Type B pancreatic cell (in vitro differentiated cells): Measurements from ENCODE around the gene SLX4IP. TPM values are rescaled to one million over a fixed set of nuclear protein-coding genes. Genes with fewer than 3 reads are reported as not detected.

ENCODE experiments used
- DNase-seq: peaks from one replicate; pipeline ENCODE4 v3.0.0; 2021; ENCODE audit warnings: mixed read lengths; ENCODE audit not compliant: unreplicated experiment; ENCODE audit errors: extremely low spot score
- H3K27ac Mint-ChIP-seq: 2 replicates; pipeline ENCODE4 v1.8.0; 2021; ENCODE audit warnings: mild to moderate bottlenecking, mixed read lengths
- H3K27me3 Mint-ChIP-seq: 2 replicates; pipeline ENCODE4 v1.8.0; 2021; ENCODE audit warnings: mixed read lengths
- H3K36me3 Mint-ChIP-seq: 2 replicates; pipeline ENCODE4 v1.8.0; 2021; ENCODE audit warnings: mixed read lengths
- H3K4me1 Mint-ChIP-seq: one replicate; pipeline ENCODE4 v1.8.0; 2021; ENCODE audit warnings: mixed read lengths; ENCODE audit not compliant: unreplicated experiment
- H3K4me3 Mint-ChIP-seq: 2 replicates; pipeline ENCODE4 v1.8.0; 2021; ENCODE audit warnings: mild to moderate bottlenecking, mixed read lengths
- H3K9me3 Mint-ChIP-seq: 2 replicates; pipeline ENCODE4 v1.8.0; 2021; ENCODE audit warnings: mixed read lengths
- CTCF ChIP-seq: fragments of 200-600 bp; sonication (generic); conservative IDR thresholded peaks from 2 replicates; pipeline ENCODE4 v1.5.0; 2021; ENCODE audit warnings: antibody characterized with exemption, mild to moderate bottlenecking
- total RNA-seq: library from RNA; stranded (reverse); gene quantifications from 2 replicates; pipeline ENCODE4 v1.2.1, GENCODE V29; 2021; ENCODE audit warnings: low replicate concordance

SLX4IP gene
- total RNA-seq, 1 donor from 2014 or later = 8.5 TPM

GRCh38 chr20:10626896-10627295 lies 191.8 kb downstream of the SLX4IP start:
- peaks cover 46% of the 10 kb centered on the region for H3K4me1 Mint-ChIP-seq
- peaks cover 14% of the 10 kb centered on the region for H3K36me3 Mint-ChIP-seq
- peaks cover 4% of the 10 kb centered on the region for H3K9me3 Mint-ChIP-seq
- no peak for TF ChIP-seq CTCF
- H3K4me3 Mint-ChIP-seq = no peak overlapping the region
- H3K27ac Mint-ChIP-seq = no peak overlapping the region
- DNase-seq = no peak
- no peaks in the 10 kb centered on the region for H3K27me3 Mint-ChIP-seq

- no peak for TF ChIP-seq CTCF
- H3K36me3 Mint-ChIP-seq = peaks cover 6% of the 10 kb centered on the region
- H3K4me3 Mint-ChIP-seq = peak overlapping the region; percentile 68
- peaks cover 60% of the 10 kb centered on the region for H3K4me1 Mint-ChIP-seq
- H3K27me3 Mint-ChIP-seq = no peaks in the 10 kb centered on the region
- H3K27ac Mint-ChIP-seq = peak overlapping the region; percentile 86
- no peak for DNase-seq
- no peaks in the 10 kb centered on the region for H3K9me3 Mint-ChIP-seq
Measured at GRCh38 chr20:10629946-10630650, 195.0 kb downstream of the SLX4IP start.

GRCh38 chr20:10631126-10631525 lies 196.0 kb downstream of the SLX4IP start:
- Mint-ChIP-seq H3K4me3 (no peak overlapping the region), H3K36me3 (no peaks in the 10 kb centered on the region), H3K9me3 (no peaks in the 10 kb centered on the region), H3K27me3 (no peaks in the 10 kb centered on the region), H3K27ac (no peak overlapping the region), H3K4me1 (peaks cover 59% of the 10 kb centered on the region)
- no peak for TF ChIP-seq CTCF
- DNase-seq = no peak

- no peak for TF ChIP-seq CTCF
- Mint-ChIP-seq H3K27ac (peak overlapping the region; percentile 89), H3K27me3 (no peaks in the 10 kb centered on the region), H3K9me3 (no peaks in the 10 kb centered on the region), H3K4me3 (peak overlapping the region; percentile 57), H3K36me3 (peaks cover 4% of the 10 kb centered on the region), H3K4me1 (peaks cover 66% of the 10 kb centered on the region)
- no peak for DNase-seq
Measured at GRCh38 chr20:10632721-10633509, 197.8 kb downstream of the SLX4IP start.

- no peak overlapping the region for H3K4me3 Mint-ChIP-seq
Measured at GRCh38 chr20:10633718-10634117, 198.6 kb downstream of the SLX4IP start.

More at GRCh38 chr20:10633718-10634117, 198.6 kb downstream of the SLX4IP start:
- no peak for DNase-seq
- peaks cover 60% of the 10 kb centered on the region for H3K4me1 Mint-ChIP-seq
- no peaks in the 10 kb centered on the region for H3K27me3 Mint-ChIP-seq
- TF ChIP-seq CTCF = no peak
- H3K36me3 Mint-ChIP-seq = peaks cover 8% of the 10 kb centered on the region
- H3K9me3 Mint-ChIP-seq = no peaks in the 10 kb centered on the region
- no peak overlapping the region for H3K27ac Mint-ChIP-seq
